Measurements from ENCODE around the gene RSAD2.
"Not testable (repeated sequence)": the region's sequence is repeated elsewhere in the genome, so short reads cannot be mapped to it uniquely, and the experiment has no call there.

The RSAD2 gene

DNA sequence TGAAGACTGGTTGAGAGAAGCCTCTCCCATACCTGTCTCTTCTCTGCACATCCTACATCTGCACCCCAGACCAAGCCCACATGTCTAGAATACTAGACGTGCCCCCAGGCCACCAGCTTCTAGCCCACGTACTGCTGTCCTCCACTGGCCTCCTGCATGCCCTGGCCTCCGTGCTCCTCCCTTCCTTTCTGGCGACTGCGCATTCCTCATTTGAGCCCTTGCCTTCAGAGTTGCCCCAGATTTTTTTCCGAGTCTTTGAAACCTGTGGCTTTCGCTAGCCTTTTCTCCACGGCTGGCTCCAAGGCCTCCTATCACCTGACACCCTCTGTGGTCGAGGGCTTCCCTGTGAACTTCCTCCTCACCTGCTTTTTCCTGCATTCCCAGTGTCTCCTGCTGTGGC lies 50.9 kb downstream of the RSAD2 start:
- DNase-seq, result no peak

DNA sequence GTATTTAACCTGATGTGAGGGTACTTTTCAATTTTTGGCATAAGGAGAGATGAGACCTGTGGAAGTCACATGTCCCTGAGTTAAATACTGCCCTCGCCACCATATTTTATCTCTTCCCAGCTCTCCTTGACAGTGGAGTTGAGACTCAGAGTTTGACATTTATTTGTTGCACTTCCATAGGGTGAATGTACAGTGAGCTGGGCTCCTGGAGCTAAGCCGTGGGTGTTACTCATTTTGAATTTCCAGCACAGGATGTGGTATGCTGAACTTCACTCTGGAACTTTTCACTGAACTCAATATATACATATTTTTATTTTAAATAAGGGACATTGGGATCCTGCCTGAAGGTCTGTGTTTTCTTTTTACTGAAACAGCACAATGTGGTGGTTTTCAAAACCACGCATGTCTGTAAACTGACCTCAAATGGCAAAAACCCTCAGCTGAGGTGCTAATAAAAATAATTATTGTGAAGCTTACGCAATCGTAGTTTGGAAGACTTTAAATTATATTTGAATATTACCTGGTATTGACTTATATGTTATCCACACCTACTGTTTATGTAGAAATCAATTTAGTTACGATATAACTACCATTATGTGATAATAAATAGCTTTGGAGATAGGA lies 51.7 kb downstream of the RSAD2 start:
- DNase-seq, result no peak

DNA sequence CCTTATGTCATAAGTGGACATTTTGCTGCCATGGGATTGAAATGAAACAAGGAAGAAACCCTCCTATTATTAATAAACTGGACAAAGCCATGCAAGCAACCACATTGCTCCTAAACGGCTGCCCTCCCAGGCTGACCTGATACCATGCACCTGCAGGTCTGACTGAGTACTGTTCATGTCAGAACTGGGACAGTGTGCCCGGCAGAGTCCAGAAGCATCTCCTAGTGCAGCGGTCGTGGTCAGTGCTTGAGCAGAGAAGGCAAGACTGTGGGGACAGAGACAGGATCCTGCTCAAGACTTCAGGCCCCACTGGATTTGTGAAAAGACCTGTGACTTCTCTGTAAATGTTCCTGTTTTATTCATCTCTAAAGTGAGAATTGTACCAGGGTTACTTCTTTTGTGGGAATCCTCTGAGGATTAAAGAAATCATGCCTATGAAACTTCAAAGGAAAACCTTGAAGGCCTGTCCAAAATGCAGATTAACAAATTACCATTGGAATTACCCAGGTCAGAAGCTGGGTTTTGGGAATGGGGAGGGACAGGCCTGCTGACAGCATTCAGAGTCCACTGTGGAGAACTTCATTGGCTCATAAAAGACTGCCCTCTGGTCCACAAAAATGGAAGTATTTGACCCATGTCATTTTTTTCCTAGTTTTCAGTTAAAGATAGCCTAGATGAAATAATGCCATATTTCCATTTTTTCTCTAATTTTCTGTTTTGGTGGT lies 53.5 kb downstream of the RSAD2 start:
- no peak for DNase-seq

DNA sequence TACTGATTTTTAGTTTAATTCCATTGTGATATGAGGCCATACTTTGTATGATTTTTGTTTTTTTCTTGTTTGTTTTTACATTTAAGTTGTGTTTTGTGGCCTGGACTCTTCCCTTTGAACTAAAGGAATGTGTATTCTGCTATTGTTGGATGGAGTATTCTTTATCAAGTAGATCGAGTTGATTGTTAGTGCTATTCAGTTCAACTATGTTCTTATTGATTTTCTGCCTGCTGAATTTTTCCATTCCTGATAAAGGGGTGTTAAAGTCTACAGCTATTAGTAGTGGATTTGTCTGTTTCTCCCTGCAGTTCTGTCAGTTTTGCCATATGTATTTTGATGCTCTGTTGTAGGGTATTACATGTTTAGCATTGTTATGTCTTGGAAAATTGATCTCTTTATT lies 54.2 kb downstream of the RSAD2 start:
- no peak for DNase-seq

DNA sequence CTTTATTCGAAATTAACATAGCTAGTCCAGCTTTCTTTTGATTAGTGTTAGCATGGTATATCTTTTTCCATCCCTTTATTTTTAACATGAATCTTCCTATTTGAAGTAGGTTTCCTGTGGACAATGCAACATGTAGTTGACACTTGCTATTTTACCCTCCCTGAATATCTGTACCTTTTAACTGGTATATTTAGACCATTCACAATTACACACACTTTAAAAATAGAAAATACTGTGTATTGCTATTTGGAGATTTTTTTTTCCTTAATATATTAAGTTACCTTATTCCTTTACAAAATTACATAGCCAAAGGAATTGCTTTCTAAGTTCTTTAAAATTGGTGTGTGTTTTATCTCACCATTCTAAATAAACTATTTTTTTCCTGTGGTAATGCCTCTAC lies 54.6 kb downstream of the RSAD2 start:
- DNase-seq, result no peak

DNA sequence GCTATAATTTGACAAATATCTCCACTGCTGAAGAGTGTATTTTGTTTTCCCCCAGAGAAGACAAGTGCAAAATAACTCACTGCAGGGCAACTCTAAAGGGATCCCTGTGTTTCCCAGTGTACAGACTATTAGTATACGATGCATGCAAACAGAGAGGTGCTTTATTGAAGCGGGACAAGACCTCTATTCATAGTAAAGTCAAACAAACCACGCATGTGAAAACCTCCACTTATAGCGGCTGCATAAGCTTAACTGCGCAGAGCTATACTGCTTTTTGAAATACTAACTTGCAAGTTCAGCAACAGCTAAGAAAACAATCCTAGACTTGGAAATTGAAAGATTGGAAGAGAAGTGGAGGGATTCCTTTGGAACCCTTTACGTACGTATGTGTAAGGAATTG lies 55.3 kb downstream of the RSAD2 start:
- no peak for DNase-seq

DNA sequence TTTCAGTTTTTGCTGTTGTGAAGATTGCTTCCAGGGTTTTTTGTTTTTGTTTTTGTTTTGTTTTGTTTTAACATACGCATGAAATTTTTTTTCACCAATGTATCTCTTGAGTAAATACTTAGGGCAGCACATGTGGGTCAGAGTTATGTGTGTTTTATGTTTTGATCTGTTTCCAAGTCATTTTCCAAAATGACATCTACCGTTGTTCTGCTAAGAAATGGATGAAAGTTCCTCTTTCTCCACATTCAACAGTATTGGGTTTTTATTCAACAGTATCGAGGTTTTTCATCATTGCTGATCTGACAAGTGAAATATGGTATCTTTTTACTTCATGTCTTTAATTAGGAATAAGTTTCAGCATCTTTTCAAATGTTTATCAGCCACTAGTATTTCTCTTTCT lies 56.3 kb downstream of the RSAD2 start:
- no peak for DNase-seq

DNA sequence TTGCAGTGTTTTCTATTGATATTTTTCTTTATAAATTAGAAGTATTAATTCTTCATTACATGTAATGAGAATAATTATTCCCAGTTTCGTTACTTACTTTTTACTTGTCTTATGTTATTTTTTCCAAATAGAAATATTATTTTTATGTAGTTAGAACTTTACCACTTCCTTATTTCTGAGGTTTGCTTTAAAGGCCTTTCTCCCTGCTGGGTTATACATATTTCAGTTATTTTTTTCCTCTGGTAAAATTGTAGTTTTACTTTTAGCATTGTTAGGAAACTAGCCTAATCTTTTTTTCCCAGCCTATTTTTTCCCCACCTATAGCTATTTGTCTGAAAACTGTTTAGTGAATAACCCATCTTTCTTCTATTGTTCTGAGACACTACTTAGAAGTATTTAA lies 56.8 kb downstream of the RSAD2 start:
- no peak for DNase-seq

DNA sequence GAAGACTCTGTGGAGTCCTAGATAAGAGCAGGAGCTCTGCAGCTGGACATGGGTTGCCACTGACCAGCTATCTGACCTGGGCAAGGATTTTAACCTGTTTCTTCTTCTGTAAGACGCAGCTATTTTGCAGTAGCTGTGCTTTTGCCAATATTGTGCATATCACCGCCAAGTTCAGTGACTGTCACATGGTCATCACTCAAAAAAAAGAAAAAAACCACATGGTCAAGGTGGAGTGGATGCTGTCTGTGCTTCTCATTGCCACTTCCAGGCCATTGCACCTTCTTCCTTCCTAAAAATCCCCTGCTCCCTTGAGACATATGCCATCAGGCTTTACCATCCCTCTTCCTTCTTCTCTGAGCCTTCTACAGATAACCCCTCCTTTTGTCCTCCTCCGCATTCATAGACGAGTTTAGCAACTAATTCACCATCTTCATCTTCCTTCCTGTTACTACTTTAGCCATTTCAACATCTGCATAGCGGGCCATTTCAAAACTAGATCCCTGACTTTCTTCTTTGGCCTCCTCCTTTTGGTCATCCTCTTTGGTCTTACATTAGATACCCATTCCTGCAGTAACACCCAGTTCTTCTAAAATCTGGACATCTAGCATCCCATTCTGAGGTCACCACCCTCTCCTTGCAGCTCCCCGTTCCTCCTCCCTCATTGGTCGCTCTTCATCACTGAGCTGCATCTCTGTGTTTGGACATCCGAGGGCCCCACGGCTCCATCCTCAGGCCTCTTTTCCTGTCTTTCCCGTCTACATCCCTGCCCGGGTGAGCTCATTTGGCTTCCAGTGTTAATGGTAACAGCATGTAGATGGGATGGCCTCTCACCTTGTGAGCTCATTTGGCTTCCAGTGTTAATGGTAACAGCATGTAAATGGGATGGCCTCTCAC lies 57.4 kb downstream of the RSAD2 start:
- no peak for DNase-seq

DNA sequence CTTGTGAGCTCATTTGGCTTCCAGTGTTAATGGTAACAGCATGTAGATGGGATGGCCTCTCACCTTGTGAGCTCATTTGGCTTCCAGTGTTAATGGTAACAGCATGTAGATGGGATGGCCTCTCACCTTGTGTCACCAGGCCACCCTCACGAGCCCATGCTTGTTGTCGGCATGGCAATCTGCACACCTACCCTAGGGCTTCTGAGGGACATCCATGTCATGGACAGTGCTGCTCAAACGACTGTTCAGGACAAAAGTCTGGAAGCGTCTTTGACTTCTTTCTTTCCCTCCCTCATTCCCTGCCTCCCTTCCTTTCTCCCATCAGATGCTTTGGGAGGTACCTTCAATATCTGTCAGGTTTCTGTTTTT lies 58.1 kb downstream of the RSAD2 start:
- DNase-seq, result not testable (repeated sequence)

DNA sequence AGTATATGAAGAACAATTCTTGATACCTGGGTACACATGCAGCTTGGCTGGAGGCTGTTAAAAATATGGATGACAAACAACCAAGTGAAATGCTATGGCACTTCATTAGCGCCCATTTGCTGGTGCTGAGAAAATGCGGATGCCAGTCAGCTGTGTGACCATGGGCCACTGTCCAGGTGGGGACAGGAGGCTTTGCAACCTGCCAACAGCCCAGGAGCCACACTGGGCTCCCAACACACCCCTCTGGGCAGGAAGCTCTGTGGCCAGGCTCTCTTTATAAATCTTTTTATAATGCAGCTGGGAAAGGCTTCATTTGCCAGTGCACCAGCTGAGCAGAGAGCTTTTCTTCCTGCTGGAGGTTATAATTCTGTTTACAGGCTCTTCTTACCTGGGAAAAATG lies 59.6 kb downstream of the RSAD2 start:
- DNase-seq, result no peak

DNA sequence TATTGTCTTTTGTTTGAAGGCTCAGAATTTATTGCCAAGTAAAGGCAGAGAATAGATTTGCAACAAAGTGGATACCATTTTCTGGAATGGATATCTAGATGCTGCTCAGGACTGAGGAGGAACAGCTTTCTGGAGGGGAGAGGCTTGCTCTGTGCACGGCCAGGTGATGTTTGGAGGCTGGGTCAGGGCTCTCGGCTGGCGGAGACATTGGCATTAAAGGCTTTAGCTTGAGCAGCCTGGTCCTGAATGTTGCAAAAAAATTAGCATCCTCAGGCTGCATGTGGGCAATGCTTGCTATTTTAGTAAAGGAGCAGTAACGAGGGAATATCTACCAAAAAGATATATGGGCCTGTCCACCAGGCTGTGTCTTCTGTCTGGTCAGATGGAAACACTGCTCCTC lies 60.0 kb downstream of the RSAD2 start:
- DNase-seq, result no peak

DNA sequence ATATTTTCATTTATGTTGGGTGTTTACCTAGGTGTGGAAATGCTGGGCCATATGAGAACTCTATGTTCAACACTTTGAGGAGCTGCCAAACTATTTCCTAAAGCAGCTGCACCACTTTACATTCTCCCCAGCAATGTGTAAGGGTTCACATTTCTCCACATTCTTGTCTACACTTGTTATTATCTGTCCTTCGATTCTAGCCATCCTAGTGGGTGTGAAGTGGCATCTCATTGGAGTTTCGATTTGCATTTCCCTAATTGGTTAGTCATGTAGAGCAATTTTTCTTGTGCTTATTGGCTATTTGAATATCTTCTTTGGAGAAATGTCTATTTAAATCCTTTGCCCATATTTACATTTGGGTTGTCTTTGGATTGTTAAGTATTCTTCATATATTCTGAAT lies 61.5 kb downstream of the RSAD2 start:
- DNase-seq, result no peak

DNA sequence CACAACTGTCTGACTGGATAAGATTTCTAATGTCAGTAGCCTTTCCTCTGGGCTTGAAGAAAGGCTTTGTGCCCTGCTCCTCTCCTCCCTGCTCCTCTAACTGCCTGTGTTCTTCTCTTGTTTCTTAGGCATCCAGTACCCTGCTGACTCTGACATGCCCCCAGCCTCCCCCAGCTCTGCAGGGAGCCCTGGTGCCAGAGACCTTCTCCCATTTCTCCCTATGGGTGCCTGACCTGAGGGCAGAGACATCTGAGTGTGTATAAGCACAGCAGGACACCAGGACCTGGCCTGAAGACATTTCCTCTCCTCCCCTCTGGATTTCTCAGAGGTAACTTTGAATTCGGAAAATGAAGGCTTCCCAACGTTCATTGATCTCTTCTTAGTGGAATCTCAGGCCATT lies 63.2 kb downstream of the RSAD2 start:
- DNase-seq, result no peak

DNA sequence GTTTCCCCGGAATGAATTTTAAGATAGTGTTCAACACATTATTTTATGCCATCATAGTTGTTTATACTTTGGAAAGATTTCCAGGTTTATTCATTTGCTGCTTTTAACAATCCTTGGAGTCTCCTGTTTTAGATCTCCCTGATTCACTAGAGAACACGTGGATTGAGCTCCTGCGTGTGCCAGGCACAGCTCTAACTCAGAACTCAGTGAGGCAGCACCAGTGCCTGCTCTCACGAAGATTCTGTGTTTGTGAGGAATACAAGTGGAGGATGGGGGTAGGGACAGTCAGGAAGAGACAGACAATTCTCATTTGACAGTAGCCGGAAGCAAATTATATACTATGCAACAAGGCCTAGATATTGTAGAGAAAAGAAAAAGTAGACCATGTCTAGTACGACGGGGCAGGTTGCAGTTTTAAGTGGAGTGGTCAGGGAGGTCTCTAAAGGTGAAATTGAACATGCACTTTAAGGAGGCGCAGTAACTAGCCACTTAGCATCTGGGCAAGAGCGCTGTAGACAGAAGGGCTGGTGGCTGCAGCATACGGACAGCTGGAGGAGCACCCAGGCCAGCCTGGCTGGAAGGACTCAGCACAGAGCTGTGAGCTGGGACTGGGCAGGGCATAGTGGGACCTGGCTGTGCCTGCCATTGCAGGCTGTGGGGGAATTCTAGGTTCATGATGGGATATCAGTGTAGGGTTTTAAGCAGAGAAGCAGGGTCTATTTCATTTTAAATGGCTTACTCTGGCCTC lies 63.9 kb downstream of the RSAD2 start:
- DNase-seq, result no peak

DNA sequence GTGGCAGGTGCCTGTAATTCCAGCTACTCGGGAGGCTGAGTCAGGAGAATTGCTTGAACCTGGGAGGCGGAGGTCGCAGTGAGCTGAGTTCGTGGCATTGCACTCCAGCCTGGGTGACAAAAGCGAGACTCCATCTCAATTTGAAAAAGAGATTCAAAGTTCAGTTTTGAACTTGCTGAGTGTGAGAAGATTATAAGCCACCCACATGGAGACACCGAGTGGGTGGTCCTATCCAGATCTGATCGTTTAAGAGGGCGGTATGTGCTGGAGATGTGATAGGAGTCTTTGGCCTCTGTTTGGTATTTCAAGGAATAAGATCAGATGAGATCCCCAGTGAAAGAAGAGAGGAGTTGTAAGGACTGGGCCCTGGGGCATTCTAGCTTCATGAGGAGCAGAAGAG lies 65.3 kb downstream of the RSAD2 start:
- no peak for DNase-seq

DNA sequence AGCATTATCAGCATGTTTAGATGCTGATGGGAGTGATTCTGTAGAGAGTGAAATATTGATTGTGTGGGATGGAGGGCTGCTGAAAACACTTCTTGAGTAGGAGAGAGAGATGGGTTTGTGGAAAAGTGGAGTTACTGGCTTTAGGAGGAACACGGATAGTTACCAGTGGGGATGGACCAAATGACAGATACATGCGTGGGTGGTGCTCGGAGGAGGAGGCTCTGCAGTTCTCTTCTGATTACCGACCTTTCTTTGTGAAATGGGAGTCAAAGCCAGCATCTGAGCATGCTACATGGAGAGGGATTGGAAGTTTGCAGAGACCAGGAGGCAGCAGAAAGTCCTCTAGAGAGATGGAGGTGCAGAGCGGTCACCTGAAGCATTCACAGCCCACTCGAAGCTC lies 65.9 kb downstream of the RSAD2 start:
- no peak for DNase-seq

DNA sequence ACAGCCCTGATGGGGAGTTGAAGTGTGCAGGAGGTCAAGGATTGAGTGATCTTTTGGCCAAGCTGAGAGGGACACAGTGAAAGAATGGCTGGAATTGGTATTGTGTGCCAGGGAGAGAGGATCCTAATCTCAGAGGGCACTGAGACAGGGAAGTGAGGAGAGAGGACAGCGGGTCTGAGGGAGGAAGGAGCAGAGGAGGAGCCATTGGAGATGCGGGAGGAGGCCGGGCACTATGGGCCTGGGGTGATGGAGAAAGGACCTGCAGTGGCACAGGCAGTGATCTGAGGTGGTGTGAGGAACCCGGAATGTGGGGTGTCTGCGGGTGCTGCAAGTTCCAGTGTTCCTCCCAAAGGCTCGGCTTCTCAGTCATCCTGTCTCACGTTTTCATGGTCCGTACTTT lies 66.4 kb downstream of the RSAD2 start:
- DNase-seq, result no peak

DNA sequence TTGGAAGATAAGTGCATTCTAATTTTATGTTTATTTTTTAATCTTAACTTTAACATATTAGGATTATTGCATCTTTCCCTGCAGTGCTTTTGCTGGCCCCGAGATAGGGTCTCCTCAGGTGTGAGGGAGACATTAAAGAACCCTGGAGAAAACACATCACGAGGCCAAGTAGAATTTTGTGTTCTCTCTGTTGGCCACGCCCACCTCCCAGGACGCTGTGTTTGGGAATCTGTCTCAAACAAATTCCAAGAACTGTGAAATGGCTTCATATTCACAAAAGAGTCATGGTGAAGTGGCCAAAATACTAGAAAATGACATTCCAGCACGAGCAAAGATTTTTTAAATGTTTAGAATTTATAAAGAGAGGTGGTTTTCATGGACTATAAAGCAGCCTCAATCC lies 67.0 kb downstream of the RSAD2 start:
- no peak for DNase-seq

DNA sequence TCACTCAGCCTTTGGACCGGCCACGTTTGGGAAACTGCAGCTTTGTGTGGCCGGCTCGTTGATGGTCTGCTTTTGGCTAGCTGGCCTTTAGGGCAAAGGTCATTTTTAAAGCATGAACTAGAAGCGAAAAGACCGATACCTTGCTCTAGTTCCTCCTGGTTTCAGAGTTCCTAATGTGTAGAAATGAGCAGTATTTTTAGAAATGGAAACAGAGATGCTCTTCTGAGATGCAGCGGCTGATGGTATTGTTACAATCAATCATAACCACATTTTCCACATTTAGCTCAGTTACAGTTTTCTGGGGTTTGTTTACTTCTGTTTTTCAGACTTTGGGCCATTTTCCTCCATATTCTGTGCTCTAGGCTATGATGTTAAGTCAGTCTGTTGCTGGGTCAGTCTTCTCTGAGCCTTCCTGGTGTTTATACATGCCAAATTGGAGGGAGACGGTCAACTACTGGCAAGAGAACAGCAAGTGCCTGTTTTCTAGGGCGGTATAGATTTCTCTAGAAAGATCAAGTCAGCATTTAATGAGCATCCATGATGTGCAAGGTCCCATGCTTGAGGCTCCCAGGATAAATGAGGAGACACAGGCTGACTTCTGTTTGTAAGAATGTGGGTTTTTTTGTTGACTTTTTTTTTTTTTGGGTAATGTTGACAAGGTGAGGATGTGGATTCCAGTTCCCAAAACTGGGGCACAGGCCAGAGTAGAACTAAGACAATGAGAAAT lies 67.7 kb downstream of the RSAD2 start:
- DNase-seq, result no peak

DNA sequence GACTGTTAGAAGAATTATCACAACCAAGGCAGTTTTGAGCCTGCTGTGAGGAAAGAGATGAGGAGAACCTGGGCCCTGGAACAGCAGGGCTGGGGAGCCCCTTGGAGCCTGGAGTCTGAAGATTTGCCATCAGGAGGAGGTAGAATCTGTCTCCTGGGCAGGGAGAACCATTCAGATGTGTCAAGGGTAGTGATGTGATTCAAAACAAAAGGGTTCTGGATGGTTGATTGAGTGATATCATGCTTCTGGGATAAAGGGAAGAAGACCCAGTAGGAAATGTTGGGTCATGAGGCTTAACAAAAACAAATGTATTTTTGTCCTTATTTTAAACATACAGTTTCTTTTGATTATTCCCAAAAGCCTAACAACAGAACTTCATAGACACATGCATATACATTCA lies 68.2 kb downstream of the RSAD2 start:
- DNase-seq, result no peak

DNA sequence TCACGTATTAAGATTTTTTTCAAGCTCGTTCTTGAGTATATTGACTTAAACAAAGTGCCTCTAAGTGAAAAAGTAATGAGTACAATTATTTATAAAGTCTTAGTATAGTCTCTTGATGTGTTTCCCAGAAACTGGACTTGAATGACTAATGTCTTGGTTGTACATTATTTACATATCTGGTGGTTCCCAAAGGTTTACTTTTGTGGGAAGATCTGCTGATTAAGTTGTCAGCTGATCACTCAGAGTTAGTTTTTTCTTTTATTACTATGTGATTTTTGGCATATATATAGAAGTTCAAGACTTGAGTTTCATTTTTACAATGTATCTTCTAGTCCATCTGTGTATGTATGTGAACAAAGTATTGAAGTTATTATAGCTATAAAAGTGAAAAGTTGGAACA lies 69.1 kb downstream of the RSAD2 start:
- DNase-seq, result no peak

All from CD4-positive, alpha-beta T cell treated with Interferon gamma for 1 hour (primary cell).